ENCODE data around the gene CTBP2.

CTBP2 gene

DNA sequence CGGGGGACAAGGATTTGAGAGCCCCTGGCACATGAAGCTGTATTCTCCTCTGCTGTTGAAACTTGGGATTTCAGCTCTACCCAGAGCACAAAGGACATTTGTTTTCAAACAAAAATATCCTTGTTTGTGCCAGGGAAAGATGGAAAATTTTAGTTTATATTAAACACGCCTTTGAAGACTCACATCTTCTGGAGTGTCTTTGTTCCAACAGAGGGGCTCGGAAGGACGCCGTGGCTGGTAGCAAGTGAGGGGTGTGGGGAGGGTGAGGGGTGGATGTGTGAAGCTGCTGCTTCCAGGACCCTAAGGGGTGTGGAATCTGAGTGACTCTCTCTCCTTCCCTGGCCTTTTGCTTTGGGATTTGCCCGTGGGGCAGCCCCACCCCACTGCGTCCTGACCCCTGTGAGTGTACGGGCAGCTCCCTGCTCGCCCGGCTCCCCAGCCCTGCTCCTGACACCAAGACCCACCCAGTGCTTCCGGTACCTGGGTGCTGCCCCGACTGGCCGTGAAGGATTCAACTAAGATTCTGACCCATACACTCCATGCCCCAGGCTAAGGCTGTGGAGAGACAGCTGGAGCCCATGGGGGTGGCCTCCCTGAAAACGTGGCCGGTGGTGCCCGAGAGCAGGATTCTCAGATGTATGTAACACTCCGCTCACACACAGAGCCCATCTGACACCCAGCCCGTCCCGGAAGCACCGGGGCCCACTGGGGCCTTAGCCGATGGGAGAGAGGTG, 158.9 kb downstream of the CTBP2 start:
- no peak overlapping the region for H3K4me2 ChIP-seq (ENCODE audit: low read length)
- no peaks in the 10 kb centered on the region for H3K4me1 ChIP-seq (ENCODE audit: control insufficient read depth, low read length)
- no peaks in the 10 kb centered on the region for H3K9me2 ChIP-seq (replicated peaks; ENCODE audit: control insufficient read depth, low read length)
- no peak overlapping the region for H3K27ac ChIP-seq (ENCODE audit: low read depth, low read length)
- TF ChIP-seq, protein P1, sequence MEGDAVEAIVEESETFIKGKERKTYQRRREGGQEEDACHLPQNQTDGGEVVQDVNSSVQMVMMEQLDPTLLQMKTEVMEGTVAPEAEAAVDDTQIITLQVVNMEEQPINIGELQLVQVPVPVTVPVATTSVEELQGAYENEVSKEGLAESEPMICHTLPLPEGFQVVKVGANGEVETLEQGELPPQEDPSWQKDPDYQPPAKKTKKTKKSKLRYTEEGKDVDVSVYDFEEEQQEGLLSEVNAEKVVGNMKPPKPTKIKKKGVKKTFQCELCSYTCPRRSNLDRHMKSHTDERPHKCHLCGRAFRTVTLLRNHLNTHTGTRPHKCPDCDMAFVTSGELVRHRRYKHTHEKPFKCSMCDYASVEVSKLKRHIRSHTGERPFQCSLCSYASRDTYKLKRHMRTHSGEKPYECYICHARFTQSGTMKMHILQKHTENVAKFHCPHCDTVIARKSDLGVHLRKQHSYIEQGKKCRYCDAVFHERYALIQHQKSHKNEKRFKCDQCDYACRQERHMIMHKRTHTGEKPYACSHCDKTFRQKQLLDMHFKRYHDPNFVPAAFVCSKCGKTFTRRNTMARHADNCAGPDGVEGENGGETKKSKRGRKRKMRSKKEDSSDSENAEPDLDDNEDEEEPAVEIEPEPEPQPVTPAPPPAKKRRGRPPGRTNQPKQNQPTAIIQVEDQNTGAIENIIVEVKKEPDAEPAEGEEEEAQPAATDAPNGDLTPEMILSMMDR (IDR thresholded peaks at IDR 0.05; ENCODE audit: low read depth, low read length, poor library complexity, severe bottlenecking): no peak
- TF ChIP-seq EZH2phosphoT487 (IDR thresholded peaks at IDR 0.05; ENCODE audit: borderline replicate concordance, low read length): no peak
- H3F3A ChIP-seq (ENCODE audit: control insufficient read depth, insufficient read depth): no peaks in the 10 kb centered on the region
- no peaks in the 10 kb centered on the region for H3K36me3 ChIP-seq (ENCODE audit: control insufficient read depth, low read length)
- no peaks in the 10 kb centered on the region for H3K79me2 ChIP-seq (ENCODE audit: control insufficient read depth, low read length)
- no peak overlapping the region for H3K4me3 ChIP-seq (ENCODE audit: low read length)
- no peaks in the 10 kb centered on the region for H3K27me3 ChIP-seq (ENCODE audit: control insufficient read depth, low read length)
- H3K9me3 ChIP-seq (ENCODE audit: control insufficient read depth, insufficient read depth, low read length): no peaks in the 10 kb centered on the region
- H4K20me1 ChIP-seq (ENCODE audit: control insufficient read depth, insufficient read depth, low read depth, low read length): no peaks in the 10 kb centered on the region

- TF ChIP-seq EZH2phosphoT487 (IDR thresholded peaks at IDR 0.05; ENCODE audit: borderline replicate concordance, low read length): no peak
- TF ChIP-seq, protein P1 (IDR thresholded peaks at IDR 0.05; ENCODE audit: low read depth, low read length, poor library complexity, severe bottlenecking): no peak
- H3K36me3 ChIP-seq (ENCODE audit: control insufficient read depth, low read length): no peaks in the 10 kb centered on the region
- H3K9me3 ChIP-seq (ENCODE audit: control insufficient read depth, insufficient read depth, low read length): no peaks in the 10 kb centered on the region
Observed at GRCh38 chr10:125000366-125001312, 159.7 kb downstream of the CTBP2 start.

DNA sequence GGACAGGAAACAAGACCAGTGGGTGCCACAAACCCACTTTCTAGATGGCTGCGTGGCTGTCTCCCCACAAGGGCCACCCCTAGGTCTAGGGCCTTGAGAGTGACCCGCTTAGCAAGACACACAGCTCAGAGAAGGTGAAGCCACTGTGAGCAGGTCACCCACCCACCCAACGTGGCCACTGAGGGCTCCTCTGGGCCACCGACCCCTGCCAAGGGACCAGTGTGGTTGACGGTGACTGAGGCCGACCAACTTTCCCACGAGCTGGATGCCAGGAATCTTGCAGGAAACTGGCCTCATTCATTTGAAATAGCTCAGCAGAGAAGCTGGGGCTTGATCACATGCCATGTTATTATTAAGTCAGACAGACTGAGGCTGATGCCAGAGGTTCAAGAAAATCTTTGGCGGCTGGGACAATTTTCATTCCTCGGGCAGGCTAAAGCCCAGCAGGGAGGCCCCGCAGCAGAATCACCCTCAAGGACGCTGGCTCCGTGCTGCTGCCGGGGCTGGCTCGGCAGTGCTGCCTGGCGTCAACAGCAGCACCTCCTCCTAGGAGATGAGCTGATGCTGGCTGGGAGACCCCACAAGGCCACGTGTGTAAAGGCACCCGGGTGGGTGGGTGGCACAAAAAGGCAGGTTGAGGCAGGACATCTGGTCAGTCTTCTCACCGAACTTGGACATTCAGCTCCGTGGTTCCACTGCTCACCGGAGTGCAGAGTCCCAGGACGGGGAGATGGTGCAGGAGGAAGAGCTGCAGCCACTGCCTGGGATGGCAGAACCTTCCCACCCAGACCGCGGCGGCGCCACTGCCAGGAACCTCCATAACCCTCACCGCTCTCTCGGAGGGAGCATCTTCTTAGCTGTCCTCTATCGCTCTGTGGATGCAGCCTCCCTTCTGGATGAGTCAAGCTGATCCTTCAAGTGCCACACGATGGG, 160.7 kb downstream of the CTBP2 start:
- no peaks in the 10 kb centered on the region for H3K36me3 ChIP-seq (ENCODE audit: control insufficient read depth, low read length)
- no peaks in the 10 kb centered on the region for H3F3A ChIP-seq (ENCODE audit: control insufficient read depth, insufficient read depth)
- no peaks in the 10 kb centered on the region for H3K4me1 ChIP-seq (ENCODE audit: control insufficient read depth, low read length)
- no peak overlapping the region for H3K27ac ChIP-seq (ENCODE audit: low read depth, low read length)
- no peak overlapping the region for H3K4me2 ChIP-seq (ENCODE audit: low read length)
- TF ChIP-seq, protein P1 (IDR thresholded peaks at IDR 0.05; ENCODE audit: low read depth, low read length, poor library complexity, severe bottlenecking): no peak
- no peak for TF ChIP-seq EZH2phosphoT487 (IDR thresholded peaks at IDR 0.05; ENCODE audit: borderline replicate concordance, low read length)
- no peaks in the 10 kb centered on the region for H3K79me2 ChIP-seq (ENCODE audit: control insufficient read depth, low read length)
- H3K4me3 ChIP-seq (ENCODE audit: low read length): no peak overlapping the region
- no peaks in the 10 kb centered on the region for H4K20me1 ChIP-seq (ENCODE audit: control insufficient read depth, insufficient read depth, low read depth, low read length)
- no peaks in the 10 kb centered on the region for H3K9me3 ChIP-seq (ENCODE audit: control insufficient read depth, insufficient read depth, low read length)
- H3K27me3 ChIP-seq (ENCODE audit: control insufficient read depth, low read length): no peaks in the 10 kb centered on the region
- H3K9me2 ChIP-seq (replicated peaks; ENCODE audit: control insufficient read depth, low read length): no peaks in the 10 kb centered on the region

More at GRCh38 chr10:125000366-125001312, 159.7 kb downstream of the CTBP2 start:
- Histone ChIP-seq H3K4me1 (ENCODE audit: control insufficient read depth, low read length) (no peaks in the 10 kb centered on the region), H3K4me3 (ENCODE audit: low read length) (no peak overlapping the region), H3K27me3 (ENCODE audit: control insufficient read depth, low read length) (no peaks in the 10 kb centered on the region), H3K79me2 (ENCODE audit: control insufficient read depth, low read length) (no peaks in the 10 kb centered on the region), H4K20me1 (ENCODE audit: control insufficient read depth, insufficient read depth, low read depth, low read length) (no peaks in the 10 kb centered on the region), H3K9me2 (replicated peaks; ENCODE audit: control insufficient read depth, low read length) (no peaks in the 10 kb centered on the region), H3K27ac (ENCODE audit: low read depth, low read length) (no peak overlapping the region), H3K4me2 (ENCODE audit: low read length) (no peak overlapping the region), H3F3A (ENCODE audit: control insufficient read depth, insufficient read depth) (no peaks in the 10 kb centered on the region)
